ENCODE results near the gene INSL3.

Gene INSL3

DNA sequence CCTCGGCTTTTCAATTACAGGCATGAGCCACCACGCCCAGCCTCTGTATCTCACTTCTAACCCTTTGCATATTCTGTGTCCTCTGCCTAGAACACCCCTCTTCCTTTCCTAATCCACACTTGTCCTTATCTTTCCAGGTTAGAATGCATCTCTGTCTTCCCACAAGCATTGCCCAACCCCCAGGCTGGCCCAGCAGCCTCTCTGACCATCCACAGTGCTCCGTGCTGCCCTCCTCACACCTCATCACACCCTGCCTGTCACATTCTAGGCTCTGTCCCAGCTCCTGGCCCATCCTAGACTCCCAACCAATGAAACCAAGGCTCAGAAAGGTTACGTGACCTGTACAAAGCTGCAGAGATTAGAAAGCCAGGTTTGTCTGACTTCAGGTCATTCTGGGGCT is 15.2 kb upstream of the INSL3 start:
- H3K4me3 ChIP-seq (ENCODE audit: low read depth, low read length): no peak overlapping the region
- DNase-seq (ENCODE audit: low read depth): no peak
- TF ChIP-seq, protein P1, sequence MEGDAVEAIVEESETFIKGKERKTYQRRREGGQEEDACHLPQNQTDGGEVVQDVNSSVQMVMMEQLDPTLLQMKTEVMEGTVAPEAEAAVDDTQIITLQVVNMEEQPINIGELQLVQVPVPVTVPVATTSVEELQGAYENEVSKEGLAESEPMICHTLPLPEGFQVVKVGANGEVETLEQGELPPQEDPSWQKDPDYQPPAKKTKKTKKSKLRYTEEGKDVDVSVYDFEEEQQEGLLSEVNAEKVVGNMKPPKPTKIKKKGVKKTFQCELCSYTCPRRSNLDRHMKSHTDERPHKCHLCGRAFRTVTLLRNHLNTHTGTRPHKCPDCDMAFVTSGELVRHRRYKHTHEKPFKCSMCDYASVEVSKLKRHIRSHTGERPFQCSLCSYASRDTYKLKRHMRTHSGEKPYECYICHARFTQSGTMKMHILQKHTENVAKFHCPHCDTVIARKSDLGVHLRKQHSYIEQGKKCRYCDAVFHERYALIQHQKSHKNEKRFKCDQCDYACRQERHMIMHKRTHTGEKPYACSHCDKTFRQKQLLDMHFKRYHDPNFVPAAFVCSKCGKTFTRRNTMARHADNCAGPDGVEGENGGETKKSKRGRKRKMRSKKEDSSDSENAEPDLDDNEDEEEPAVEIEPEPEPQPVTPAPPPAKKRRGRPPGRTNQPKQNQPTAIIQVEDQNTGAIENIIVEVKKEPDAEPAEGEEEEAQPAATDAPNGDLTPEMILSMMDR (IDR thresholded peaks at IDR 0.05; ENCODE audit: insufficient read depth, low read depth, low read length, missing control alignments): no peak

DNA sequence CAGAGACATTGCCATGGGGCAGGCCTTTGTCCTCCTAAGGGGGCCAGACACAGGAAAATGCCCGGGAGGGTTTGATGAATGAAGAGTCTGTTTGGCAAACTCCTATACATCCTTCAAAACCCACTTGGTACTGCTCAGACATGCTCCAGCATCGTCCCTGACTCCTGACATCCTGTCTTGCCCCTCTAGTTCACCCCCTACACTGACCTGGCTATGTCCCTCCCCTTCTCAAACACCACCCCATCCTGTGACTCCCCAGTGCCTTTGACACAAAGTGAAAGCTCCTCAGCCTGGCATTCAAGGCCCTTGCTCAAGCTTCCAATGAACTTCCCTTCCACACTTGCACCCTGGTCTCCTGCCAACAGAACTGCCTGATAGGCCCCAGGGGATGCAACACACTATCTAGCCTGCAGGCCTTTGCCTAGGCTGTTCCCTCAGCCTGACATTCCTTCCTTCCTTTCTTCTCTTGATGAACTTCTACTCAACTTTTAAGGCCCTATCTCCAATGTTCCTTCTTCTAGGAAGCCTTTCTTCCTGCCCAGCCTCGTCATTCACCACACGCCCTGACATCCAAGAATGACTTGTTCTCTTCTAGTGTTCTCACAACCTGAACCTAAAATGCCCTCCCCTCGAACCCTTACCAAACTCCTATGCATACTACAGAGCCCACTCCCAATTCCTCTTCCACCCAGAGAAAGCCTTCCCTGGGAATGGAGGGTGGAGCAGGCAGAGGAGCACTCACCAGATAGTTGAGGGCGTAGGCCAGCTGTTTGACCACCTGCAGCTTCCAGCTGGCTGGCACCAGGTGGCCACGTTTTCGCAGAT is 14.1 kb upstream of the INSL3 start:
- H3K4me3 ChIP-seq (ENCODE audit: low read depth, low read length): no peak overlapping the region
- no peak for DNase-seq (ENCODE audit: low read depth)
- TF ChIP-seq, protein P1 (IDR thresholded peaks at IDR 0.05; ENCODE audit: insufficient read depth, low read depth, low read length, missing control alignments): no peak

DNA sequence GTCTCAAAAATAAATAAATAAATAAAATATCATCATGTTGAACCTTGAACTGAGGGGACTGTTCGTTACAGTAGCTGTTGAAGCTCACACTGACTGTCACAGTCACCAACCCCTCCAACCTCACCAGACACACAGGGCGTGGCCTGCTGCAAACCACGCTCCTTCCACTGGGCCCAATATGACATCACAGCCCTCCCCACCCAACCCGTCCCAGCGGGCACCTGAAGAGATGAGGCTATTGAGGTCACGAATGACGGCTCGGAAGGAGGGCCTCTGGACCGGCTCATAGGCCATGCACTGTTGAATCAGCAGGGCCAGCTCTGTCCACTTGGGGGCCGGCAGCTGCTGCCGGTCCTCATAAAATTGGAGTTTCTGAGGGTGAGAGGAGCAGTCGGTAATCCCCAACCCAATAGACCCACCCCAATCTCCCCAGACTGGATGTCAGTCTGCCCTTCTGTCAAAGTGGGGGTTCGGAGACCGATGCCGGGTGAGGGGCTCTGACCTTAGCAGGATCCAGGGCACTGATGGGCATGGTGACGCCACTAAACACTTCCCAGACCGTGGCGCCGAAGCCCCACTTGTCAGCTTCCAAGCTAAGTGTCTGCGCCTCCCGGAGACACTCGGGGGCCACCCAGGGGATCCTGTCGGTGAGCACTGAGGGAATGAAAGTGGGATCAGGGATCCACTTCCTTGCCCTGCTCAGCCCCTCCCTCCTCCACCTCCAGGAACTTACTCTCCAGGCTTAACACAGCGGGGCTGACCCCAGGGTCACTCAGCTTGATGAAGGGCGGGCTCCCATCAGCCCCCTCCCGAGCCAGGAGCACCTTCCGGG is 13.2 kb upstream of the INSL3 start:
- H3K4me3 ChIP-seq (ENCODE audit: low read depth, low read length): no peak overlapping the region
- DNase-seq (ENCODE audit: low read depth): no peak
- TF ChIP-seq, protein P1 (IDR thresholded peaks at IDR 0.05; ENCODE audit: insufficient read depth, low read depth, low read length, missing control alignments): no peak

DNA sequence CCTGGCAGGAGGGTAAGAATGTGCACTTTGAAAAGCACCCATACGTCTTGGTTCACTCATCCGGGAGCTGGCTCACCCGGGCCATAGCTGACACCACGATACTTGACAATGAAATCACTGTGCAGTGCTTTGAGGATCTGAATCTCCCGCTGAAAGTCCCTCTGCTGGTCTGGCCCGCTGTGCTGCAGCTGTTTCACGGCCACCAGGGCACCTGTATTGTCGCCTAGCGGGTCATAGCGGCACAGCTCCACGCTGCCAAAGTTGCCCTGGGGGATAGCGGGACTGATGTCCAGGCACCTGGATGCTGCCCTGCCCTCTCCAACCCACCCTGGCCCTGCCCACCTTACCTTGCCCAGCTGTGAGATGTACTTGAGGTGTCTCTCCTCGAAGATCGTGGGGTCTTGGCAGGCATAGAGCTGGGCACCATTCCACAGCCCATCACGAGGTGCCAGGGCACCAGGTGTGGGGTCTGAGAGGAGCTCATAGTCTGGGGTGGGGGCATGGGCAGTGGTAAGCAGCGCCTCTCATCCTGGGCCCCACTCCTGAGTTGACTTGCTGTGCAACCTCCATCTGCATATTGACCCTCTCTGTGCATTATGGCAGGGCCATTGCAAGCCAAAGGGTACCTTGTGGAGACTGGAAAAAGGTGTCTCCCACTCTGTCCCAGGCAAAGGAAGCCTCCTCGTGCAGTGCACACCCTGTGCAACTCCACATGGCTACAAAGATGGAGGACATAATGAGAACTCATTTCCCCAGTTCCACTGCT is 11.3 kb upstream of the INSL3 start:
- DNase-seq (ENCODE audit: low read depth): no peak
- TF ChIP-seq, protein P1 (IDR thresholded peaks at IDR 0.05; ENCODE audit: insufficient read depth, low read depth, low read length, missing control alignments): no peak
- no peak overlapping the region for H3K4me3 ChIP-seq (ENCODE audit: low read depth, low read length)

DNA sequence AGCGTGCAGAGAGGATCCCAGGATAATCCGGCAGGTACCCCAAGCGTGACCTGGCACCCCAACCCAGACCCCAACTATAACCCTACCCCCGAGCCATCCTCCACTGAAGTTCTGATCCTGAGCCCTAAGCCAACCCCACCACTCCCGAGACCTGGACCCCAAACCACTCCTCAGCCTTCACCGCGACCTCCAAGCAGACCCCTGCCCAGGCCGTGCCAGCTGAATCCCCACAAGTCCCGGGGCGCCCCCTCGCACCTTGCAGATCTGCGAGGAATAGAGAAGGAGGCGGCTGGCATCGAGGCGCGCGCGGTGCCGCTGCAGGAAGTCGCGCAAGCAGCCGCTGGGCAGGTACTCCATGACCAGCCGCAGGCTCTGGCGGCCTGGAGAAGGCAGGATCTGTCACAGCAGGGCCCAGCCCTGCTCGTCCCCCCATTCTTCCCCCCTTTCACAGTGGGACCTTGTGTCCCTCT is 10.1 kb upstream of the INSL3 start:
- TF ChIP-seq, protein P1 (IDR thresholded peaks at IDR 0.05; ENCODE audit: insufficient read depth, low read depth, low read length, missing control alignments): no peak
- no peak overlapping the region for H3K4me3 ChIP-seq (ENCODE audit: low read depth, low read length)
- DNase-seq (ENCODE audit: low read depth): no peak

DNA sequence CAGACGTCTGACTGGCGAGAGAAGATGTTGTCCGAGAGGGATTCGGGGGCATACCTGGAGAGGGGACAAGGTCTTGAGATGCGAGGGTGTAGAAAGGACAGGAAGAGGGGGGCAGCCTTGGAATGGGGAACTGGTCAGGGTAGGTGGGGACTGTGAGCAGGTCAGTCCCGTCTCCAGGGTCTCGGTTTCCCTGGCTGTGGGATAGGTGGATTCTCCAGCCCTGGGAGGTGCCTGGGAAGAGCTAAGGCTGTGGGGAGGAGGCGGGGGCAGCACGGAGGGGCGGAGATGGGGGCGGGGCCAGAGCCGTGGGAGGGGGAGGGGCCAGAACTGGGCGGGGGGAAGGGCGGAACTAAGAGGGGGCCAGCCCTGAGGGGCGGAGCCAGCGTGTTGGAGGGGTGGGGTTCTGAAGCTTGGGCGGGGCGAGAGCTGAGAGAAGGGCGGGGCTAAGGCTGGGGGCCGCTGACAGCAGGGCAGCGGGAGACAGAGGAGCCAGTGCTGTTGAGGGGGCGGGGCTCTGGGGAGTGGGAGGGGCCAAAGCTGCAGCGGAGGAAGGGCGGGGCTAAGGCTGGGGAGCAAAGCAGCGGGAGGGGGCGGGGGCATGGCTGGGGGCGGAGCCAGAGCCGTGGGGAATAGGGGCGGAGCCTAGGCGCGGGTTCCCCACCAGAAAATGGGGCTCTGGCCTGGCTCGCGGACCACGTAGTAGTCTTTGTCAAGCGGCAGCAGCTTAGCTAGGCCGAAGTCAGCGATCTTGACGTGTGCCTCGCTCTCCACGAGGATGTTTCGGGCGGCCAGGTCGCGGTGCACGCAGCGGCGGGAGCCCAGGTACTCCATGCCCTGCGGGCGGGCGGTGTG is 9.5 kb upstream of the INSL3 start:
- DNase-seq (ENCODE audit: low read depth): peak; percentile 70
- TF ChIP-seq, protein P1 (IDR thresholded peaks at IDR 0.05; ENCODE audit: insufficient read depth, low read depth, low read length, missing control alignments): no peak
- no peak overlapping the region for H3K4me3 ChIP-seq (ENCODE audit: low read depth, low read length)

All from GM12865 (cell line).